AG04450 (cell line): Measurements from ENCODE around the gene INPP5B. TPM values are rescaled to one million over a fixed set of nuclear protein-coding genes. Genes with fewer than 3 reads are reported as not detected.

ENCODE experiments used
- CTCF ChIA-PET: fragments of 300-600, 350-600 bp; formaldehyde crosslinking; extraction: SDS; loops from one replicate; lab custom pipeline; 2022; ENCODE audit warnings: antibody characterized with exemption, inconsistent platforms; lab: Charles Lee
- POLR2A ChIA-PET: fragments of 350-600 bp; formaldehyde crosslinking; extraction: SDS; loops from one replicate; lab custom pipeline; 2021; ENCODE audit warnings: antibody characterized with exemption, inconsistent platforms; lab: Yijun Ruan, JAX
- DNase-seq: peaks from one replicate; pipeline ENCODE4 v3.0.0-alpha.2; 2011; ENCODE audit warnings: low read depth, low spot score
- H3K27ac ChIP-seq: one replicate; pipeline ENCODE4 v1.5.1; 2012; ENCODE audit warnings: low read depth, low read length, control low read depth
- H3K27me3 ChIP-seq: one replicate; pipeline ENCODE4 v1.6.0; 2012; ENCODE audit warnings: low read length; ENCODE audit not compliant: control insufficient read depth, insufficient read depth
- H3K4me3 ChIP-seq: 2 replicates; pipeline ENCODE4 v1.5.1; 2011; ENCODE audit warnings: mild to moderate bottlenecking, low read depth, low read length, control low read depth
- H3K9me3 ChIP-seq: 2 replicates; pipeline ENCODE4 v1.5.1; 2012; ENCODE audit warnings: low read length; ENCODE audit not compliant: control insufficient read depth, insufficient read depth
- polyA minus RNA-seq: library from RNA; depleted of rRNA, polyadenylated mRNA; stranded (reverse); fragments of >200 nt; gene quantifications from 2 replicates; pipeline ENCODE4 v1.2.3, GENCODE V29; 2011; rRNA and poly(A)+ RNA removed
- polyA plus RNA-seq: library from polyadenylated mRNA; depleted of rRNA; stranded (reverse); fragments of >200 nt; gene quantifications from 2 replicates; pipeline ENCODE4 v1.2.3, GENCODE V29; 2011; rRNA removed
- TF ChIP-seq, protein P1 (sequence below): IDR thresholded peaks from 2 replicates; pipeline ENCODE4 v1.5.1; 2011; ENCODE audit warnings: low read depth, low read length, control low read depth, inconsistent platforms

Gene INPP5B
- polyA plus RNA-seq (20.1 and 21.9 TPM in 2 replicates), polyA minus RNA-seq (26.8 and 28.5 TPM in 2 replicates)

DNA sequence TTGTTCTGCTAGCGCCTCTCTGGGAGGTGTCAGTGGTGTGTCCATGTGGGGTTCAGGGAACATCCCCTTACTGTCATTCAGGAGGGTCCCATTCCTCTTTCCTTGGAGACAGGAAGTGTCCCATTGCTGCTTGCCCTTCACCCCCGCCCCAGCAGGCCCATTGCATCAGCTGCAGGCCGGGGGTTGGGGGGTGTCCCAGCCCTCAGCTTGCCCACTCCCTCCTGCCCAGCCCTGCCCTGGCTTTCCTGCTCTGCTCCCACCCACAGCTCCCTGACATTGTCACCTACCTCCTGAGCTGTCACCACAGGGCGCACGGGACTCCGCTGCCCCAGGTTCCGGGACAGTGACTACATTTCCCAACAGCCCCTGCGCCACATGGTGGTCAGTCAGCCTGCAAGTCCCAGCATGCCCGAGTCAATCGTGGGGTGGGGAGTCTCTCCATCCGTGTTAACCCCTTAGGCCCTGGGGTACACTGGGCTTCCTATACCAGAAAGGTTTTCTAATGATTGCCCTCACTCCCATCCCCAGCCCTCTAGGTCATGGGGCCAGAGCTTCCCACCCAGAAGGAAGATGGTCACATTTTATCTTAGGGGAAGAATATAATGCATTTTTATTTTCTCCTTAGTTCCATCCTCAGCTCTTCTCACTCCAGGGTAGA, at the start of gene INPP5B:
Gene INPP5B, minus strand, starts transcription at position 351 of the 658 bp plus-strand sequence. CDS start 745 bp downstream, outside the sequence.
- TF ChIP-seq, protein P1, sequence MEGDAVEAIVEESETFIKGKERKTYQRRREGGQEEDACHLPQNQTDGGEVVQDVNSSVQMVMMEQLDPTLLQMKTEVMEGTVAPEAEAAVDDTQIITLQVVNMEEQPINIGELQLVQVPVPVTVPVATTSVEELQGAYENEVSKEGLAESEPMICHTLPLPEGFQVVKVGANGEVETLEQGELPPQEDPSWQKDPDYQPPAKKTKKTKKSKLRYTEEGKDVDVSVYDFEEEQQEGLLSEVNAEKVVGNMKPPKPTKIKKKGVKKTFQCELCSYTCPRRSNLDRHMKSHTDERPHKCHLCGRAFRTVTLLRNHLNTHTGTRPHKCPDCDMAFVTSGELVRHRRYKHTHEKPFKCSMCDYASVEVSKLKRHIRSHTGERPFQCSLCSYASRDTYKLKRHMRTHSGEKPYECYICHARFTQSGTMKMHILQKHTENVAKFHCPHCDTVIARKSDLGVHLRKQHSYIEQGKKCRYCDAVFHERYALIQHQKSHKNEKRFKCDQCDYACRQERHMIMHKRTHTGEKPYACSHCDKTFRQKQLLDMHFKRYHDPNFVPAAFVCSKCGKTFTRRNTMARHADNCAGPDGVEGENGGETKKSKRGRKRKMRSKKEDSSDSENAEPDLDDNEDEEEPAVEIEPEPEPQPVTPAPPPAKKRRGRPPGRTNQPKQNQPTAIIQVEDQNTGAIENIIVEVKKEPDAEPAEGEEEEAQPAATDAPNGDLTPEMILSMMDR: no peak
- peak; percentile 65 for DNase-seq
- peak within 1 kb of the TSS; percentile 96 for H3K4me3 ChIP-seq
- CTCF ChIA-PET: interaction anchor here (1.1 to 1.7 kb wide), 2 partner anchors 15 to 87 kb away, joined by 3 to 4 read pairs; no protein-coding TSS in a partner anchor
- no peaks in the 10 kb centered on the region for H3K27me3 ChIP-seq
- H3K27ac ChIP-seq: peak within 1 kb of the TSS; percentile 98
- POLR2A ChIA-PET: interaction anchor here (1.1 kb wide), 1 partner anchor 15 kb away, joined by 4 read pairs; no protein-coding TSS in a partner anchor
- no peaks in the 10 kb centered on the region for H3K9me3 ChIP-seq

DNA sequence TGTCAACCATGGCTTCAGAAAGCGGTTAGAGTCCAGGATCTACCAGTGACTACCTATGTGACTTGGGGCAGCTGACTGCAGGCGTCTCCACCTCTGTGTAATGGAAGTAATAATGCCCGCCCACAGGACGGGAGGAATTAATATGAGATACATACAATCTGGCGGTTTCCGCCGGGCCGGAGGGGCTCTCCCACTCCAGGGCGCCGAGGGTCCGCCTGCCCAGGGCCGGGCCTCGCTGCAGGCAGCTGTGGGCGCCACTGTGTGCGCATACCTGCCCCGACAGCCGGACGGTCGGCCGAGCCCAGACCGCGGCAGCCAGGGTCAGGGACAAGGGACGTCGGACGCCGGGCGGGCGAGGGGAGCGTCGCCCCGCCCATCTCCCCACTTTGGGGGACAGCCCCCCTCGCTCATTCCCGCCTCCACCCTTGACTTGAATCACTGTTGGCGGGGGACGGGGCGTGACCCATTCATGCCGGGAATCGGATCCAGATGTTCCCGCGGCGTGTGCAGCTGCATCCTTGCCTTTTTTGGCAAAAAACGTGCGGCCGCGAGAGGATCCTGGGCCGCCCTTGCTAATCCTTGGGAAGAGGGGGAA, 49.0 kb upstream of the INPP5B start:
- peak overlapping the region; percentile 94 for H3K27ac ChIP-seq
- H3K27me3 ChIP-seq: no peaks in the 10 kb centered on the region
- ChIA-PET CTCF (interaction anchor here (1.3 kb wide), 1 partner anchor 23 kb away, joined by 4 read pairs; no protein-coding TSS in a partner anchor), POLR2A (interaction anchor here (0.9 to 1.5 kb wide), 2 partner anchors 9 to 17 kb away, joined by 5 to 9 read pairs; partner anchors contain the start of genes FHL3 and UTP11)
- TF ChIP-seq, protein P1: no peak
- DNase-seq: peak; percentile 84
- no peaks in the 10 kb centered on the region; the same call in 1 of the 2 replicates for H3K9me3 ChIP-seq
- peak overlapping the region; percentile 56 for H3K4me3 ChIP-seq

DNA sequence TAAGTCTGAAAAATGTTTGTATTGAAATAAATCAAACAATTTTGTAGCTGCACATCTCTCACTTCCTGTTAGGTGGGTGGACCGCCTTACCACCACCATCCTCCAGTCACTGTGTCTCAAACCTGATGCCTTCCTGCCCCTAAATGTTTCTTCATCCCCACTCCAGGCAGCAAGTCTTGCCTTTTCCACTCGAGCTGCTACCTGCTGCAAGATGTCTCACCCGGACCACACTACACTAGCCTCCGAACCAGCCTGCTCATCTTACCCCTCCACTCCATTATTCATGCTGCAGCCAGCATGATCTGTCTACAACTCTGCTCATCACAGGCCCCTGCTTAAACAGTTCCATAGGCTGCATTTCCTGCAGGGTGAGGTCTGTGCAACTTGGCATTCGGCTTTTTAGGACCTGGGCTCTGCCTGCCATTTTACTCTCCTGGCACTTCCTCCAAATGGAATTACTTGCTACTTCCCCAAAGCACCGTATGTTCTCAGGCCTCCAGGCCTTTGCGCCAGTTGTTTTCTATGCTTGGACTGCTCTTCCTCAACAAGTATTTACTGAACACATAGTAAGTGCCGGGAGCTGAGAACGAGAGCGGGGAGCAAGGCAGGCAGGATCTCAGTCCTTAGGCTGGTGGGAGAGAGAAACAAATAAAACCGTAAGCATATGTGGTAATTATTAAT, 48.2 kb upstream of the INPP5B start:
- ChIA-PET POLR2A (interaction anchor here (1.5 kb wide), 1 partner anchor 18 kb away, joined by 9 read pairs; the partner anchor contains the start of gene UTP11), CTCF (interaction anchor here (7.0 kb wide), 1 partner anchor 21 kb away, joined by 179 read pairs; the partner anchor contains the start of gene UTP11)
- Histone ChIP-seq H3K27me3 (no peaks in the 10 kb centered on the region), H3K9me3 (no peaks in the 10 kb centered on the region; the same call in 1 of the 2 replicates), H3K4me3 (peak overlapping the region; percentile 56), H3K27ac (peak overlapping the region; percentile 4)
- no peak for DNase-seq
- TF ChIP-seq, protein P1: no peak

- no peaks in the 10 kb centered on the region for H3K9me3 ChIP-seq
- CTCF ChIA-PET: interaction anchor here (0.5 to 7.0 kb wide), 13 partner anchors 12 to 1541 kb away, joined by 3 to 179 read pairs (median 8); partner anchors contain the start of genes MTF1 and UTP11
- no peak for DNase-seq
- H3K27ac ChIP-seq: peak overlapping the region; percentile 70
- POLR2A ChIA-PET: interaction anchor here (0.7 to 1.7 kb wide), 2 partner anchors 11 to 516 kb away, joined by 3 to 7 read pairs; no protein-coding TSS in a partner anchor
- H3K27me3 ChIP-seq: no peaks in the 10 kb centered on the region
- TF ChIP-seq, protein P1: no peak
- H3K4me3 ChIP-seq: peak overlapping the region; percentile 98
Measured at GRCh38 chr1:37989361-37989930, 42.6 kb upstream of the INPP5B start.
